ENCODE data around the gene ACSL5.
"Not testable (repeated sequence)": the region's sequence is repeated elsewhere in the genome, so short reads cannot be mapped to it uniquely, and the experiment has no call there.

ACSL5 gene

DNA sequence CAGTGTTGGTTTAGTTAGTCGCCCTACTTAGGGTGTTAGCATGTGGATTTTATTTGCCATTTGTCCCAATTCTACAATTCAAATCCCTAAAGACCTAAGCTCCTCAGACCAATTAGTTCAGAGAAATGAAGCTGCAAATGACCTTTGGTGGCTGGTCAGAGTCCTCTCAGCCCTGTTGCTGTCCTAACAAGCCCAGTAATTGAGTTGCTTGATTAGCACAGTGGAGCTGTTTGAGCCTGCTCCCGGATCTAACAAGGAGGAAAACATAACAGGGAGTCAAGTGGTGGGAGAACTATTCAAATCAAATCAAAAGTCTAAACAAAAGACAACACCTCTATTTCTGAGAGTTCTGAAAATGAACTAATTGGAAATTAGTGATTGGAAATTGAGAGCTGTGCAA, 50.7 kb downstream of the ACSL5 start:
- DNase-seq: no peak

DNA sequence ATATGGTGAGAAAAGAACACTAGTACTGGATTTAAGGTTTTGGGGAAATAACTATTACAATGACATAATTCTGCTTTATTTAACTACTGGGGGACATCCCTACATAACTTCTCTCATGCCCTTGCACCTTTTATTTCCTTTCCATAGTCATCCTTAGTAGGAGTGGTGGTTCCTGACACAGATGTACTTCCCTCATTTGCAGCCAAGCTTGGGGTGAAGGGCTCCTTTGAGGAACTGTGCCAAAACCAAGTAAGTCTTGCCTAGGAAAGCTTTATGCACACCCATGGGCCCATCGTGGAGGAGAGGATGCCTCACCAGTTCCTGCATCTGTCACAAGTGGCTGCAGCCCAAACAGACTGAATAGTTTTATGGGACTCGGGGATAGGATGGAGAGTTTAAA, 52.2 kb downstream of the ACSL5 start:
- DNase-seq: no peak

DNA sequence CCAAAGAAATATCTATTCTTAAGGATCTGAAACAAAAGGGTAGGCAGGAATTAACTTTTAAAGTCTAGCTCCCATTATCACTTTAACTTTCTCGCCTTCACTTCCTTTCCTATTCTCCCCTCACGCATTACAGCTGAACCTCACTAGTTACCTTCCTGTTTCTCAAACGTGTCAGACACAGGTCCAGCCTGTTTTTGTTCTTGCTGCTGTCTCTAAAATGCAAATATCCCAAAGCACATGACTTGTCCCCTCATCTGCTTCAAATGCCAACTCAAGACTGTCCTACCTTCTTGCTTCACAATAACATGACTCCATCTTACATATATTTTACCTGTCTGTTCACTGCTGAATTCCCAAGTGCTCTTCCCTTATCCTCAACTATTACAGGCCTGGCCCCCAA, 55.2 kb downstream of the ACSL5 start:
- no peak for DNase-seq

DNA sequence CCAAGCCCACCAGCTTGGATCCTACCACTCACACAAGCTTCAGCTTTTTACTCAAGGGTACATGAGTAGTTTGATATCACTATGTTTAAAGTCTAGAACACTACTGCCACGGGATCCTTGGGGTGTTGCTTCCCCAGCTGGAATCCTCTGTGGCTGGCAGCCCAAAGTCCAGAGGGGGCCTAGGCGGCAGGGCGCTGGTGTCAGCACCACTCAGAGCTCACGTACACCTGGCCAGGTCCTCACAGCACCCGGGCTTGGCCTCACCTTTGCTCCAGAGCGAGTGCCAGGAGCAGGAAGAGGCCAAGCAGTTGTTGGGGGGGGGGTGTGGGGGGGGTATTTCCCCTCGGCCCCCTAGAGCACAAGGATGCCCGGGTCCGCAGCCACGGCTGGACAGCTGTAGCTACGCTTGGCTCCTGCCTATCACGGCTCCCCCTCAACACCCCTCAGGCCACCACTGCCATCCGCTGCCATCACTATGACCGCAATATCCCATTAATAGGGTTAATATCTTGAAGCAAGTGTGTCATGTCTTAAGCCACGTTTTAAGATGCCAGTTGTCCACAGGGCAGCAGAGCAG, 55.8 kb downstream of the ACSL5 start:
- no peak for DNase-seq

DNA sequence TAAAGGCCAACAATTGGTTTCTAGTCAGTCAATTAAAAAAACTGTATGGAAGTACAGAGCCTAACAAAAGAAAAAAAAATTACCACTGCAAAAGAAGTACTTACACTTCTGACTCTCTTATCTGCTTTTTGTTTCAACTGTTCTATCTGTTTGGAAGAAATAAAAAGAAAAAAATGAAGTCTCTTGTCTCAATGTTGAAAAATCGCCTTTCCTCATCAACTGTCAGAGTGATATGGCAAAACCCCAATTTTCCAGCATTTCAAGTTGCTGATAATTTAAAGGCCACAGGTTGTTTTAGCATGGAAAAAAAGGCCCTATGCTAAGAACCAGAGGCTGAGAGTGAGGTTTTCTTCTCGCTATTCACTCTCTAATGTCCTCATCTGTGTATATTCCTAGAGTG, 59.2 kb downstream of the ACSL5 start:
- no peak for DNase-seq

DNA sequence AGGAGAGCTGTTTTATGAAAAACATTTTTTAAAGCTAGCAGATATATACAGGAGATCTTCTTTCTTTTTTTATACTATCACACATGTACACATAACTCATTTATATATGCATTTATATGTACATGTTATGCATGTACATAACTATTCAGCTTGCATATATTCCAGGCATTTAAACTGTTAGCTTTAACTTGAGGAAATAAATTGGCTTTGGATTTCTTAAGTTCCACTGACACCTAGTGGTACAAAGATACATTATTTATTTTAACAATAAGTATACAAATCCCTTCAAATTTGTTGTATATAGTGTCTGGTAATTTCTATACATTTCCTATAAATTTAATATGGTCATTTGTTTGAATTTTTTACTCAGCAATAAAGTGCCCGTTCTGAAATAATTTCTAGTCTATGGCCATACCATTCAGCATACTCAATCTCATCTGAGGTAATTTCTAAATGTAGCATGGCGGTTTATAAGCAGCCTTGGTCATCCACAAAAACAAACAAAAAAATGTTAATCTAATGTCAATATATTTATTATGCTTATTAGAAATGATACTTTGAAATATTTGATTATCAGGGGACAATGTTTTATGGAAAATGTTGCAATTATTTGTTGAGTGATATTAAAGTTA, 61.2 kb downstream of the ACSL5 start:
- no peak for DNase-seq

DNA sequence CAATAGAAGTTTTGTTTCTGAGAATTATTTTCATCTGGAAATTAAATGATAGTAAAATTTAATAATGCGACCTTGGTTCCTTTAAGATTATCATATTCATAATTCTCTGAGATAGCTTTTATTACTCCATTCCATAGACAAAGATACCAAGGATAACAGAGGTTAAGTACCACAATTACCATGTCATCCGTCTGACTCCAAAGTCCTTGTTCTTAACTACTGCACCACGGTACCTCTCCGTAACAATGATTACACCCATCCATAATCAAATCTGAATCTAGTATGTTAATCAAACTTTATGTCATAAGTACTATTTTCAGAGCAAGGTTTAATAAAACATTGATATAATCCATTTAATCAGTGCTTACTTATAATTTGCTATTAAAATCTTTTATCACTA, 64.4 kb downstream of the ACSL5 start:
- DNase-seq: no peak

DNA sequence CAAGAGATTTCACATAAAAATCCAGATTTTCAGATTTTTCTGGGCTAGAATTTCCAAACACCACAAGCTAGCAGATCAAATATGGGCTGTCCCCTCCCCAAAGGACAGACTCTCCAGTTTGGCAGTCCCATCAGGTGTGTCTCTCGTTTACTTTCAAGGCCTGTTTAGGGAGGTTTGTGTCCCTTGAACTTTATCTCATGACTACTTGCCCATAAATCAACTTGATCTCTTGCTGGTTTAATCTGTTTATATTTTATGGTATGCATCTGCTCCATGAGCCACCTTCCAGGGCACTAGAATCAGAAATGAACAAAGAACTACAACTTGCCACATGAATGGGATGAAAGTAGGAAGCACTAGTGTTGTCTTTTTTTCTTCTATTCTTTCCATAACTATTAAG, 67.6 kb downstream of the ACSL5 start:
- no peak for DNase-seq

DNA sequence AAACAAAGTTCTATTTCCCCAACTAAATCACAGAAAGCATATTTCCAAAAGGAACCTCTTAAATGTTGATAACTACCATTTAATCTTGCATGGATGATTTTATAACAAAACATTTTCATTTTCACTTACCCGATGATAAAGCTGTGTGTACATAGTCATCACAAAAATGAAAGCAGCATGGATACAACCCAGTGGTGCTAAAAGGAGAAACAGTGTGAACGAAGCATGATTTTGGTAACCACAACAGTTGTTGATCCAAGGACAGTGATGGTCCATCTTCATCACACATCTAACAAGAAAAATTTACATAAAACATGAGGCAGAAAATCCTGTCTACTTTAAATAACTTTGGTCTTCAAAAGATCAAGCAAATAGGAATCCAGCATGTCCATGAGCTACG, 68.1 kb downstream of the ACSL5 start:
- no peak for DNase-seq

DNA sequence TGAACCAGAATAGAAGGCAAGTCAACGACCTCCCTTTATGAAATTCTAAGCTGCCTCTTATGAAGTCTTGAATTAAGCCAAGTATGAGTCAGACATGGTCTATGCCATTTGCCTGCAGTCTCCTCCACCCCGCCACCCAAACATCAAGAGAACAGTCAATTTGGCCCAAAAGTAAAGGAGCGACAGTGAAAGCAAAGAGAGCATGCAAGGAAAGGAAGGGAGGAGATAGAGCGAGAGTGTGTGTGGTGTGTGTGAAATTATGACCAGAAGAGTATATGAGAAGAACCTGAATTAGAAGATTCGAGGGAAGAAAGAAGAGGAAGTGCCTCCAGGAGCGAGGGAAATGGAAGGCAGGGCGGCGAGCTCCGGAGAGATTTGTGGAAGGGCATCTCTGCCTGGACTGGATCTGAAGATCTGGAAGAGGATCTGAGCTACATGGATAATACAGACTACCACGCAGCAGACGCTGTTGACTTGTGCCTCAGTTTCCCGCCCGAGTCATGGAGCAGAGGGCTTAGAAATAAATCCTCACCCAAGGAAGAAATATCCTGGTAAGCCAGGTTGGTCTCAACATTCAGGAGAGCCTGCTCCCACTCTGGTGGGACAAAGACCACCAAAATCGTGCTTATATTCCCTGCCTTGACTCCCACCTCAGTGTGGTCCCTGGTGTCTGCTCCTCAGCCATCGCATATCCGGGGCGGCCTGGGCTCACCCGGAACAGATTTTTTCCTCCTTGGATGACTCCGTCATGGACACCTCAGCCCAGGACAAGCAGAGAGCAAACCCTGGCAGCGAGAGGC, 72.3 kb downstream of the ACSL5 start:
- DNase-seq: no peak

DNA sequence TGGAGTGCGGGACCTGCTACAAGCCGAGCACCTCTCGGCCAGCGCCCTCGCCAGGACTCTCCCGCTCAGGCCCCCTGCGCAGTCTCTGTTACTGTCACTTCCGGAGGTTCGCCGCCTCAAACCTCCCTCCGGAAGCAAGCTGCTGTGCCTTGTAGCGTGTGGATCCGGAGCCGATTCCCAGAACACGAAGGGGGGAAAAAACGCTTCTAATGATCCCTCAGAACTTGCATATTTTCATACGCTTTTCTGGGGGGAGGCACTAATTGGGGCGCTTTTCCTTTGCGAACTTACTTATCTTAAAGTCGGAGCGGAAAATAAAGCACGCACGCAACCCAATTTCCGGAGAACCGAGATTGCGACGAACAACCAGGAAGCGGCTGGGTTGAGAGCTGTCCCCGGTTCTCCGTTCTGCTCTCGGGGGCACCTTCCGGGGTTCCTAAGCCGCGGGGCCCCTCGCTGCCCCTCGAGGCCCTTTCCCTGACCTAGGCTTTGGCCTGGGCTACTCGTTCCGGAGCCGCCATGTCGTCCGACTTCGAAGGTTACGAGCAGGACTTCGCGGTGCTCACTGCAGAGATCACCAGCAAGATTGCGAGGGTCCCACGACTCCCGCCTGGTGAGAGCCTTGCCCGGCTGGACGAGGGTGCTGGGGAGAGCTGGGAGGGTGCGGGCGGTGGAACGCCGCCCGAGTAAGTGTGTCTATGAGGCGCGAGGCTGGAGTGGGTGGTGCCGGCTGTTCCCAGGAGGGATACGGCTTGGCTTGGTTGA, 73.1 kb downstream of the ACSL5 start, which contains the start of the genes VTI1A and ZDHHC6:
VTI1A (plus strand) TSS at position 361 of the 765 bp plus-strand sequence; CDS start at position 520, 159 bp downstream.
ZDHHC6 (minus strand) TSS at position 60 of the 765 bp plus-strand sequence. CDS start 1,478 bp downstream, outside the sequence.
- DNase-seq: peak; percentile 83

DNA sequence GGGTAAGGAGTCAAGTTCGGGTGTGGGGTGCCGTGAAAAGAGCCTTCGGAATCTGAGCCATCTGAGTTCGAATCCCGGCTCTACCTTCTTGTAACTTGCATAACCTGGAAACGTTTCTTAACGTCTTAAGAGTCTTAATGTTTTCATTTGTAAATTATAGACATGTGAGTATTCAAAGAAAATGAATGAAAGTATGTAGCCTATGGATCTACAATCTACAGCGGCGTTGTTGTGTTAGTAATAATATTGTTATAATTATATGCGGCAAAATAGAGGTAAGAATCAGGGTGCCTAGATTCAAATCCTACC, 73.7 kb downstream of the ACSL5 start:
- no peak for DNase-seq

DNA sequence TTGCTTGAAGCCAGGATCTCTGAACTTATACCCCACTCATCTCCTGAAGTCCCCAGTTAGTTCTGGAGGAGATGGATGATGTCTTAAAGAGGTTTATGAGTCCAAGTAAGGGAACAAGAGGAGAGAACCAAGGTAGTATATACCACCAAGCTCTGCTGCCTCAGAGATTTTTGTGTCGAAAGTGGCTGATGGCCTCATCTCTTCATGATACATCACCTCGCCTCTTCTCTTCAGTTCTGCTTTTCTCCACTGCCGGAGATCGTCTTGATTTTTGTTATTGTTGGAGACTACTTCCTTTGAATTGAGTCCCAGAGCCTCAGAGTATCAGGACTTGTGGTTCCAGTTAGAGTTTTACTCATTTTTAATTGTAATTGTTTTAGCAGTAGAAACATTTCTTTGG, 75.0 kb downstream of the ACSL5 start:
- DNase-seq: no peak

DNA sequence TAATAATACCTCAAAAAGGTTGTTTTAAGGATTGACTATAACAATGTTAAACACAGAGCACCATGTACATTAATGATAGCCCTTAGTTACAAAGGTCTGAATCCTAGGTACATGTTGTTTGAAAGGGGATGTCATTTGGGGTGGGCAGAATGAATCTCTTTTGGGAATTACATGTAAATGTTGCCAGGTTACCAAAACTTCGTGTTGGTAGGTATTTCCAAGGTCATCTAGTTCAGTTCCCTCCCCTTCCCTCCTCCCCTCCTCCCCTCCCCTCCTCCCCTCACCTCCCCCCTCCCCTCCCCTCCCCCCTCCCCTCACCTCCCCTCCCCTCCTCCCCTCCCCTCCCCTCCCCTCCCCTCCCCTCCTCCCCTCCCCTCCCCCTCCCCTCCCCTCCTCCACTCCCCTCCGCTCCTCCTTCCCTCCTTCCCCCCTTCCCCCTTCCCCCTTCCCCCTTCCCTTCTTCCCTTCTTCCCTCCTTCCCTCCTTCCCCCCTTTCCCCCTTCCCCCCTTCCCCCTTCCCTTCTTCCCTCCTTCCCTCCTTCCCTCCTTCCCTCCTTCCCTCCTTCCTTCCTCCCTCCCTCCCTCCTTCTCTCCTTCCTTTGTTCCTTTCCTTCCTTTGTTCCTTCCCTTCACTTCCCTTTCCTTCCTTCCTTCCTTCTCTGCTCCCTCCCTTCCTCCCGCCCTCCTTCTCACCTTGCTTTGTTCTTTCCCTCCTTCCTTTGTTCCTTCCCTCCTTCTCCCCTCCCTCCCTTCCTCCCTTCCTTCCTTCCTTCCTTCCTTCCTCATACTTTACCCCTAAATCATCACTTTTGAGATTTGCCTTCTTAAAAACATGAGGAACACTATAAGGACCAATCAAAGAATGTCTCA, 81.2 kb downstream of the ACSL5 start:
- DNase-seq: no peak

DNA sequence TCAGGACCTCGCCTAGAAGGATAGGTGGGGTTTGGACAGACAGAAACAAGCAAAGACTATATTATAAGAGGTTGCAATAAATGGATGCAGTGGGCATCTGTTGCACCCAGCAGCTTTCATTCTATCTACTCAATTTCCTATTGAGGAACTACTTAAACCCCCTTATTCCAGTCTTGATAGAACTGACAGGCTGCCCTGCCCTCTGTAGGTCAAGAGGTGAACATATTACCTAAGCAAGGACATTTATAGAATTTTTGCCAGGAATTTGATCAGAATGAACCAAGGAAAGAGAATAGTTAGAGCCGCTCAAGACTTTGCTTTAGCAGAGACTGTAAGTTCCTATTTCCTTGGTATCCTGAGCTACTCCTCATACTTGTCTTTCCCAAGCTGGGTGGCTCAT, 82.6 kb downstream of the ACSL5 start:
- DNase-seq: no peak

DNA sequence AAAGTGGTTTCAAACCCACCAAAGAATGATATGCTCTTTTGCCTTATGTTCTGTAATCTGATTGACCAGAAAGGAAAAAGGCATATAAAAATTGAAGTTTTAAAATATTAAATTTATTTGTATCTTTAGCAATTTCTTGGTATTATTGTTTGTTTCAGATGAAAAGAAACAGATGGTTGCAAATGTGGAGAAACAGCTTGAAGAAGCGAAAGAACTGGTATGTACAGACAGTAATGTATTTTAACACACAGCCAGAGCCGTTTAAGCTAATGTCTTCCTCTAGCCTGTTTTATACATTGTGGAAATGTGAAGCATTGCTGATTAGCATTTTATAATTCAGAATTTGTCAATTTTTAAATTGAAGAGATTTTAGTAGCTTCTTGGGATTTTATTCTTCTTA, 86.5 kb downstream of the ACSL5 start:
- no peak for DNase-seq

DNA sequence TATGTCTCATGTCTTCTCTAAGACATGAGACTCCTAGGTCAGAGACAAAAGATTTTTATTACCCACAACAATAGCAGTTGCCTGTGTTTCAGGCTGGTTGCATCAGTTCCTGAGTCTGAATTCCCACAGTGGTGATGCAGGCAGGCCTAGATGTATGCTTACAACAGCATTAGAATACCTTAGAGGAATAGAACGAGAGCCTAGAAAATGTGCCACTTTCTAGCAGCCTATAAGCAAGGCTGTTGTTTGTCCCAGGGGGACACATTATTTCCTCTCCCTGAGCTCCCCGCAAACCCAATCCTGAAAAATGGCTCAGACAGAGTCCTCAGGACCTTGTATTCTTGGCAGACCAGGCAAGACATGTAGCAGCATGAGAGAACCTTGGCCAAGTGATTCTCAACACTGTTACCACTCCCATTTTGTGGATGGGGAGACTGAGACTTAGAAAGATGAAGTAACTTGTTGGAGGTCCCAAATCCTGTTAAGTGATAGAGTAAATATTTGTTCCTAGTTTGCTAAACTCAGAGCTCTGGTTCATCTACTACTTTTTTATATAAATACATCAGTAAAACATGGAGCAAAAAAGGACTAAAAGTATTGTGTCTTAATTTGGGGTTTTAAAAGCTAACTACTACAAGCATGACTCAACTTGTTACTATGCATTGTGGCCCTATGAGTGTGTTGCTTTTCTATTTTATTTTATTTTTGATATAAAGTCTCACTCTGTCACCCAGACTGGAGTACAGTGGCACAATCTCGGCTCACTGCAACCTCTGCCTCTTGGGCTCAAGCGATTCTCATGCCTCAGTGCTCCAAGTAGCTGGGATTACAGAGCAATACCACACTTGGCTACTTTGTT, 87.3 kb downstream of the ACSL5 start:
- DNase-seq: no peak

DNA sequence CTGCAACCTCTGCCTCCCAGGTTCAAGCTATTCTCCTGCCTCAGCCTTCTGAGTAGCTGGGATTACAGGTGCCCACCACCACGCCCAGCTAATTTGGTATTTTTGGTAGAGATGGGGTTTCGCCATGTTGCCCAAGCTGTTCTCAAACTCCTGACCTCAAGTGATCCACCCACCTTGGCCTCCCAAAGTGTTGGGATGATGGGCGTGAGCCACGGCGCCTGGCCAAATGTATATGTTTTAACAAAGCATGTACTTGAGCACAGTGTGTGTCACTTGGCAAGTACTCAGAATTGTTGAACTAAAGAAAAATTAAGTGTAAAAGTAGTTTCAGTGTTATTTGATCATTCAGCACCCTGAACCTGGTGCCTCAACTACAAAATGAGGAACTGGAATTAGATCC, 90.2 kb downstream of the ACSL5 start:
- not testable (repeated sequence) for DNase-seq

DNA sequence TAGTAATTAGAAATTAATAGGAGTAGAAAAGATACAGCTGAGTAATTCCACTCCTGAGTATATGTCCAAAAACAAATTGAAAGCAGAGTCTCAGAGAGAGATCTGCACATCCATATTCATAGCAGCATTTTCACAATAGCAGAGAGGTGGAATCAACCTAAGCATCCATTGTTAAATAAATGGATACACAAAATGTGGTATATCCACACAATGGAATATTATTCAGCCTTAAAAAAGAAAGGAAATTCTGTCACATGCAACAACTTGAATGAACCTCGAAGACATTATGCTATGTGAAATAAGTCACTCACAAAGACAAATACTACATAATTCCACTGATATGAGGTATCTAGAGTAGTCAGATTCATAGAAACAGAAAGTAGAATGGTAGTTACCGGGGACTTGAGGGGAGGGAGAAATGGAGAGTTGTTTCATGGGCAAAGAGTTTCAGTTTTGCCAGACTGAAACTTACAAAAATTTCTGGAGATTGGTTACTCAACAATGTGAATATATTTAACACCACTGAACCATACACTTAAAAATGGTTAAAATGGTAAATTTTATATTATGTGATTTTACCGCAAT, 91.5 kb downstream of the ACSL5 start:
- DNase-seq: no peak

DNA sequence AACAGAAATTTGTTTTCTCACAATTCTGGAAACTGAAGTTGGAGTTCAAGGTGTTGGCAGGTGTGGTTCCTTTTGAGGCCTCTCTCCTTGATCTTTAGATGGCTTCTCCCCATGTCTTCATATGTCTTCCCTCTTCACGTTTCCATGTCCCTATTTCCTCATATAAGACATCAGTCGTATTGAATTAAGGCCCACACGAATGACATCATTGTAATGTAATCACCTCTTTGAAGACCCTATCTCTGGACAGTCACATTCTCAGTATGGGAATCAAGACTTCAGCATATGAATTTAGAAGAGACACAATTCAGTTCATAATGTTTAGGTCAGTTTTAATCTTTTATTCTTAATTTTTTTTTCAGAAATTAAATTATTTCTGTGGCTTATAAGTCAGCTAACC, 92.9 kb downstream of the ACSL5 start:
- DNase-seq: no peak

DNA sequence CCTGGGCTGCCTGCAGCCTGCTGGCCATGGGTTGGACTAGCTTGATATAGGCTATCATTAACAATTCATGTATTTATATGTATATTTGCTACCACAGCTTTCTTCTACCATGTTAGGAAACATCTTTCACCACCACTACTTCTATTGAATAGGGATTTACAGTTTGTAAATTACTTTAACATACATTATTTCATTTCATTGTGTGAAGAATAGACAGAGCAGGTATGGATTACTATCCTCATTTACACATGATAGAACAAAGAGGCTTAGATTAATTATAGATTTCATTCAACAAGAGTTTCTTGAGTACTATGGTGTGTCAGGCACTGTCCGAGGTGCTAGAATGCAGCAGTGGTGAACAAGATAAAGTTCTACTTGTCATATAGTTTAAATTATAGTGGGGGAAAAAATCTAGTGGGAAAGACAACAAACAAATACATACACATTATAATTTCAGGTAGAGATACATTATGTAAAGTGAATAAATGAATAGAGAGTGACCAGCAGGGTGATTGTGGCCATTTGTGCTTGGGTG, 93.7 kb downstream of the ACSL5 start:
- DNase-seq: no peak

Measured in central memory CD4-positive, alpha-beta T cell (primary cell).